Neural progenitor cell (in vitro differentiated cells): ENCODE results near the gene C15orf62. TPM values are rescaled to one million over a fixed set of nuclear protein-coding genes. Genes with fewer than 3 reads are reported as not detected.

Experiments used
- DNase-seq: peaks from one replicate; pipeline ENCODE4 v3.0.0-alpha.2; 2016; ENCODE audit warnings: low spot score
- H2AFZ ChIP-seq: fragments of 200-600 bp; sonication (generic); replicated peaks from 2 replicates; pipeline ENCODE4 v1.6.1; 2016; ENCODE audit warnings: antibody characterized with exemption
- H3F3A ChIP-seq: fragments of 200-600 bp; sonication (generic); 2 replicates; pipeline ENCODE4 v1.6.1; 2016; ENCODE audit warnings: antibody characterized with exemption, low read depth
- H3K27ac ChIP-seq: fragments of 200-600 bp; sonication (generic); 2 replicates; pipeline ENCODE4 v1.5.1; 2016; ENCODE audit warnings: mild to moderate bottlenecking
- H3K27me3 ChIP-seq: fragments of 200-600 bp; sonication (generic); 2 replicates; pipeline ENCODE4 v1.6.1; 2016; ENCODE audit warnings: mild to moderate bottlenecking, moderate library complexity
- H3K36me3 ChIP-seq: fragments of 200-600 bp; sonication (generic); 2 replicates; pipeline ENCODE4 v1.5.1; 2016
- H3K4me1 ChIP-seq: fragments of 200-600 bp; sonication (generic); 2 replicates; pipeline ENCODE4 v1.6.1; 2016; ENCODE audit warnings: mixed run types
- H3K4me2 ChIP-seq: fragments of 200-600 bp; sonication (generic); 2 replicates; pipeline ENCODE4 v1.6.1; 2016
- H3K4me3 ChIP-seq: fragments of 200-600 bp; sonication (generic); 2 replicates; pipeline ENCODE4 v1.5.1; 2016
- H3K79me2 ChIP-seq: fragments of 200-600 bp; sonication (generic); 2 replicates; pipeline ENCODE4 v1.6.1; 2016; ENCODE audit warnings: low read depth
- H3K9ac ChIP-seq: fragments of 200-600 bp; sonication (generic); 2 replicates; pipeline ENCODE4 v1.6.1; 2016
- H3K9me3 ChIP-seq: fragments of 200-600 bp; sonication (generic); 2 replicates; pipeline ENCODE4 v1.5.1; 2016; ENCODE audit warnings: low read depth
- H4K20me1 ChIP-seq: fragments of 200-600 bp; sonication (generic); 2 replicates; pipeline ENCODE4 v1.6.1; 2016; ENCODE audit warnings: low read depth
- H3K27ac Mint-ChIP-seq: 3 replicates; pipeline ENCODE4 v1.8.0; 2021; ENCODE audit warnings: mixed read lengths
- H3K27me3 Mint-ChIP-seq: 2 replicates; pipeline ENCODE4 v1.8.0; 2022; ENCODE audit warnings: low read depth, mild to moderate bottlenecking, inconsistent platforms, moderate library complexity, mixed read lengths; ENCODE audit not compliant: insufficient read depth
- H3K36me3 Mint-ChIP-seq: 3 replicates; pipeline ENCODE4 v1.8.0; 2021; ENCODE audit warnings: mixed read lengths
- H3K4me1 Mint-ChIP-seq: 3 replicates; pipeline ENCODE4 v1.8.0; 2021; ENCODE audit warnings: mixed read lengths
- H3K4me3 Mint-ChIP-seq: 3 replicates; pipeline ENCODE4 v1.8.0; 2021; ENCODE audit warnings: mild to moderate bottlenecking, moderate library complexity, mixed read lengths
- H3K9me3 Mint-ChIP-seq: 3 replicates; pipeline ENCODE4 v1.8.0; 2020; ENCODE audit warnings: mixed read lengths
- EZH2 ChIP-seq: fragments of 200-600 bp; sonication (generic); IDR thresholded peaks from 2 replicates; pipeline ENCODE4 v1.6.1; 2017; ENCODE audit warnings: antibody characterized with exemption, mild to moderate bottlenecking, moderate library complexity
- EZH2phosphoT487 ChIP-seq: fragments of 200-600 bp; sonication (generic); IDR thresholded peaks from 2 replicates; pipeline ENCODE4 v1.6.1; 2017; ENCODE audit warnings: antibody characterized with exemption
- total RNA-seq: library from RNA; depleted of rRNA; stranded (reverse); fragments of >200 nt; gene quantifications from 2 replicates; pipeline ENCODE4 v1.2.3, GENCODE V29; 2015; ENCODE audit warnings: low replicate concordance
- TF ChIP-seq, protein P1 (sequence below): fragments of 200-600 bp; sonication (generic); IDR thresholded peaks from 2 replicates; pipeline ENCODE4 v1.5.1; 2017; ENCODE audit warnings: antibody characterized with exemption, mild to moderate bottlenecking

C15orf62 gene
- total RNA-seq, 1 donor from 2014 or later, result not detected

GRCh38 chr15:40744815-40745152 is 25.0 kb upstream of the C15orf62 start:
- Histone ChIP-seq H3K79me2 (no peaks in the 10 kb centered on the region), H3K4me1 (no peaks in the 10 kb centered on the region), H3K4me2 (no peak overlapping the region), H3K36me3 (no peaks in the 10 kb centered on the region), H4K20me1 (no peaks in the 10 kb centered on the region), H3K27ac (peak overlapping the region; percentile 49), H3K27me3 (no peaks in the 10 kb centered on the region), H2AFZ (no peak overlapping the region), H3K9ac (no peak overlapping the region), H3K4me3 (no peak overlapping the region), H3F3A (peaks cover 26% of the 10 kb centered on the region), H3K9me3 (no peaks in the 10 kb centered on the region)
- Mint-ChIP-seq H3K4me3 (no peak overlapping the region), H3K36me3 (peaks cover 21% of the 10 kb centered on the region), H3K27me3 (peaks cover 13% of the 10 kb centered on the region), H3K9me3 (no peaks in the 10 kb centered on the region), H3K27ac (no peak overlapping the region), H3K4me1 (no peaks in the 10 kb centered on the region)
- TF ChIP-seq EZH2phosphoT487 (no peak), EZH2 (no peak)
- TF ChIP-seq, protein P1, sequence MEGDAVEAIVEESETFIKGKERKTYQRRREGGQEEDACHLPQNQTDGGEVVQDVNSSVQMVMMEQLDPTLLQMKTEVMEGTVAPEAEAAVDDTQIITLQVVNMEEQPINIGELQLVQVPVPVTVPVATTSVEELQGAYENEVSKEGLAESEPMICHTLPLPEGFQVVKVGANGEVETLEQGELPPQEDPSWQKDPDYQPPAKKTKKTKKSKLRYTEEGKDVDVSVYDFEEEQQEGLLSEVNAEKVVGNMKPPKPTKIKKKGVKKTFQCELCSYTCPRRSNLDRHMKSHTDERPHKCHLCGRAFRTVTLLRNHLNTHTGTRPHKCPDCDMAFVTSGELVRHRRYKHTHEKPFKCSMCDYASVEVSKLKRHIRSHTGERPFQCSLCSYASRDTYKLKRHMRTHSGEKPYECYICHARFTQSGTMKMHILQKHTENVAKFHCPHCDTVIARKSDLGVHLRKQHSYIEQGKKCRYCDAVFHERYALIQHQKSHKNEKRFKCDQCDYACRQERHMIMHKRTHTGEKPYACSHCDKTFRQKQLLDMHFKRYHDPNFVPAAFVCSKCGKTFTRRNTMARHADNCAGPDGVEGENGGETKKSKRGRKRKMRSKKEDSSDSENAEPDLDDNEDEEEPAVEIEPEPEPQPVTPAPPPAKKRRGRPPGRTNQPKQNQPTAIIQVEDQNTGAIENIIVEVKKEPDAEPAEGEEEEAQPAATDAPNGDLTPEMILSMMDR, result no peak
- no peak for DNase-seq

DNA sequence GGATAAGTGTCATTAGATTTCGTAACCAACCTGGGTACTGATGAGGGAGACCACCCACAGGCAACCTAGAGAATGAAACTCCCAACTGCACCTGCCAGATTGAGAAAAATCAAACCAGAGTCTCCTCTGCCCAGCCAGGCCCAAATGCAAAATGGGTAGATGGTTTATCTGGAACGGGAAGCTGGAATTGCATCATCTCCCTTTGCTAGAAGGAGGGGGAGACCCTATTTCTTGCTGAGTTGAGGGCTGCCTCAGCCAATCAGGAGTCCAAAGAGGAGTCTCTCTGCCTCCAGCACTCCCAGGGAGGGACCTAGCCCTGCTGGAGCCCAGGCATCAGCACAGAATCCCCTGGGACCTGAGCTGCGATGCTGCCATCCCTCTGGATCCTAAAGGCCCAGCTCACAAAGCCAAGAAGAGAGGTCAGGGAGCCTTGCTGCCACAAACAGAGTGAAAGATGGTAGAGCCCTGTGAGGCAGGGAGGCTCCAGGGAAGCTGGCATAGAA is 22.8 kb upstream of the C15orf62 start:
- H3K36me3 Mint-ChIP-seq, result peaks cover 16% of the 10 kb centered on the region
- no peaks in the 10 kb centered on the region for H3K79me2 ChIP-seq
- no peak overlapping the region for H3K9ac ChIP-seq
- H3K36me3 ChIP-seq, result peaks cover 2% of the 10 kb centered on the region
- no peaks in the 10 kb centered on the region for H4K20me1 ChIP-seq
- H3K27ac ChIP-seq, result no peak overlapping the region
- H3K4me3 Mint-ChIP-seq, result no peak overlapping the region
- H3K9me3 ChIP-seq, result no peaks in the 10 kb centered on the region
- DNase-seq, result no peak
- TF ChIP-seq EZH2 (no peak), EZH2phosphoT487 (no peak)
- TF ChIP-seq, protein P1, result no peak
- no peak overlapping the region for H2AFZ ChIP-seq
- H3F3A ChIP-seq, result peaks cover 21% of the 10 kb centered on the region
- no peaks in the 10 kb centered on the region for H3K27me3 ChIP-seq
- H3K4me1 Mint-ChIP-seq, result no peaks in the 10 kb centered on the region
- no peak overlapping the region for H3K4me2 ChIP-seq
- peaks cover 16% of the 10 kb centered on the region for H3K27me3 Mint-ChIP-seq
- no peak overlapping the region for H3K4me3 ChIP-seq
- no peak overlapping the region for H3K27ac Mint-ChIP-seq
- H3K9me3 Mint-ChIP-seq, result no peaks in the 10 kb centered on the region
- no peaks in the 10 kb centered on the region for H3K4me1 ChIP-seq

GRCh38 chr15:40747685-40748631 is 21.8 kb upstream of the C15orf62 start:
- H3K27me3 Mint-ChIP-seq, result peaks cover 16% of the 10 kb centered on the region
- TF ChIP-seq EZH2 (no peak), EZH2phosphoT487 (no peak)
- TF ChIP-seq, protein P1, result no peak

More at GRCh38 chr15:40747685-40748631, 21.8 kb upstream of the C15orf62 start:
- no peak overlapping the region for H3K27ac Mint-ChIP-seq
- Histone ChIP-seq H3K9me3 (no peaks in the 10 kb centered on the region), H3F3A (peaks cover 21% of the 10 kb centered on the region), H3K27me3 (no peaks in the 10 kb centered on the region), H3K27ac (no peak overlapping the region), H3K4me3 (no peak overlapping the region), H4K20me1 (no peaks in the 10 kb centered on the region), H2AFZ (no peak overlapping the region), H3K4me1 (no peaks in the 10 kb centered on the region), H3K36me3 (peaks cover 2% of the 10 kb centered on the region), H3K4me2 (no peak overlapping the region), H3K9ac (no peak overlapping the region), H3K79me2 (peaks cover 6% of the 10 kb centered on the region)
- no peaks in the 10 kb centered on the region for H3K9me3 Mint-ChIP-seq
- no peak overlapping the region for H3K4me3 Mint-ChIP-seq
- DNase-seq, result no peak
- H3K4me1 Mint-ChIP-seq, result peaks cover 7% of the 10 kb centered on the region
- H3K36me3 Mint-ChIP-seq, result peaks cover 12% of the 10 kb centered on the region
